CD4-positive, alpha-beta memory T cell (primary cell): ENCODE data around the gene TMEM259. TPM values are rescaled to one million over a fixed set of nuclear protein-coding genes. Genes with fewer than 3 reads are reported as not detected.
A peak's percentile ranks its signal among the peaks of the same experiment; 100 is the strongest.
"Not testable (repeated sequence)": the region's sequence is repeated elsewhere in the genome, so short reads cannot be mapped to it uniquely, and the experiment has no call there.

ENCODE experiments used
- CTCF ChIA-PET: fragments of 350-600 bp; sonication (Branson Sonifier 250); formaldehyde crosslinking; loops from one replicate; lab custom pipeline; 2021; ENCODE audit warnings: inconsistent platforms; ENCODE audit not compliant: partially characterized antibody; lab: Charles Lee
- POLR2A ChIA-PET: fragments of 350-600 bp; sonication (Branson Sonifier 250); formaldehyde crosslinking; loops from one replicate; lab custom pipeline; 2021; ENCODE audit not compliant: partially characterized antibody; lab: Charles Lee
- DNase-seq, 5 donors: peaks; one replicate each; pipeline versions ENCODE4 v3.0.0 to v3.0.0-alpha.2; 2020 to 2022; ENCODE audit warnings: mixed read lengths in 1 of 5
- H3K27ac ChIP-seq: one replicate; pipeline ENCODE4 v1.7.0; 2013; ENCODE audit warnings: low read depth, low read length
- H3K27me3 ChIP-seq: 2 replicates; pipeline ENCODE4 v1.7.0; 2013; ENCODE audit warnings: mild to moderate bottlenecking, low read length, moderate library complexity; ENCODE audit not compliant: insufficient read depth
- H3K36me3 ChIP-seq: 2 replicates; pipeline ENCODE4 v1.7.0; 2013; ENCODE audit warnings: mild to moderate bottlenecking, low read length, moderate library complexity; ENCODE audit not compliant: insufficient read depth
- H3K4me1 ChIP-seq: 2 replicates; pipeline ENCODE4 v1.7.0; 2013; ENCODE audit warnings: mild to moderate bottlenecking, low read length, moderate library complexity; ENCODE audit not compliant: insufficient read depth
- H3K4me3 ChIP-seq, 2 donors: one replicate each; pipeline ENCODE4 v1.7.0; 2013; ENCODE audit warnings: low read length in 2 of 2, mild to moderate bottlenecking in 1 of 2
- H3K9me3 ChIP-seq, 2 donors: one replicate each; pipeline ENCODE4 v1.7.0; 2013; ENCODE audit warnings: low read length in 2 of 2, control low read depth in 1 of 2; ENCODE audit not compliant: control insufficient read depth in 1 of 2
- H3K27ac Mint-ChIP-seq, 7 donors: one replicate each; pipeline ENCODE4 v1.8.0; 2020 to 2021; ENCODE audit warnings: mixed read lengths in 7 of 7, mild to moderate bottlenecking in 6 of 7, inconsistent platforms in 3 of 7, moderate library complexity in 3 of 7
- H3K27me3 Mint-ChIP-seq, 2 donors: one replicate each; pipeline ENCODE4 v1.8.0; 2020 to 2021; ENCODE audit warnings: mixed read lengths in 2 of 2
- H3K36me3 Mint-ChIP-seq, 2 donors: one replicate each; pipeline ENCODE4 v1.8.0; 2020 to 2021; ENCODE audit warnings: mixed read lengths in 2 of 2, inconsistent platforms in 1 of 2, mild to moderate bottlenecking in 1 of 2
- H3K4me1 Mint-ChIP-seq, 4 donors: one replicate each; pipeline ENCODE4 v1.8.0; 2020 to 2021; ENCODE audit warnings: mixed read lengths in 4 of 4, mild to moderate bottlenecking in 1 of 4
- H3K4me3 Mint-ChIP-seq, 8 donors: one replicate each; pipeline ENCODE4 v1.8.0; 2020 to 2021; ENCODE audit warnings: mixed read lengths in 8 of 8, mild to moderate bottlenecking in 7 of 8, moderate library complexity in 6 of 8, inconsistent platforms in 3 of 8
- H3K9me3 Mint-ChIP-seq, 8 donors: one replicate each; pipeline ENCODE4 v1.8.0; 2020 to 2021; ENCODE audit warnings: mixed read lengths in 8 of 8, mild to moderate bottlenecking in 5 of 8, inconsistent platforms in 3 of 8, moderate library complexity in 1 of 8
- intact Hi-C: fragments of 100-400 bp; cut with micrococcal nuclease; formaldehyde crosslinking; loops from one replicate; pipeline ENCODE4 v1.15.1; 2023
- polyA plus RNA-seq, 2 donors: library from polyadenylated mRNA; unstranded; fragments of 300-500 nt; fragmentation: Illumina TruSeq; gene quantifications; one replicate each; pipeline ENCODE4 v1.2.3, GENCODE V29; 2021
- total RNA-seq, 2 experiments: library from RNA; stranded (reverse); gene quantifications; one replicate each; pipeline ENCODE4 v1.2.3, GENCODE V29; 2021

The TMEM259 gene
- total and polyA plus RNA-seq, 4 experiments from 2014 or later = 40.5 to 329 (median 196) TPM

- H3K4me1 ChIP-seq = peaks cover 31% of the 10 kb centered on the region
- DNase-seq, H3K9me3 Mint-ChIP-seq, H3K36me3 ChIP-seq, H3K27ac ChIP-seq, H3K27me3 ChIP-seq, intact Hi-C loops, H3K4me3 ChIP-seq, H3K27me3 Mint-ChIP-seq, H3K9me3 ChIP-seq: not testable (repeated sequence)
- Mint-ChIP-seq H3K36me3 (peaks cover 0 to 20% of the 10 kb centered on the region in 2 donors), H3K4me1 (peaks cover 8 to 32% (median 20%) of the 10 kb centered on the region in 4 donors), H3K27ac (peak overlapping the region in 4 of 7 donors; percentile 2 to 83 (median 60)), H3K4me3 (peak overlapping the region in 4 of 8 donors; percentile 23 to 75 (median 52))
- CTCF ChIA-PET = interaction anchor here (1.1 to 1.5 kb wide), 4 partner anchors 40 to 220 kb away, joined by 3 to 10 read pairs (median 4); no protein-coding TSS in a partner anchor
- POLR2A ChIA-PET = interaction anchor here (1.1 to 21.2 kb wide), 7 partner anchors 14 to 244 kb away, joined by 3 to 1029 read pairs (median 6); partner anchors contain the start of genes ABCA7, ARHGAP45, ATP5F1D and CIRBP
Measured at GRCh38 chr19:1025080-1025479, 4.2 kb upstream of the TMEM259 start.

GRCh38 chr19:1023883-1024188, 2.9 kb upstream of the TMEM259 start:
- H3K27me3 ChIP-seq, H3K27ac ChIP-seq, H3K9me3 Mint-ChIP-seq, intact Hi-C loops, H3K4me3 ChIP-seq, H3K36me3 ChIP-seq, DNase-seq, H3K27me3 Mint-ChIP-seq, H3K9me3 ChIP-seq: not testable (repeated sequence)
- peak overlapping the region in 1 of 8 donors; percentile 49 for H3K4me3 Mint-ChIP-seq
- H3K4me1 Mint-ChIP-seq = peaks cover 6 to 35% (median 23%) of the 10 kb centered on the region in 4 donors
- H3K27ac Mint-ChIP-seq = peak overlapping the region in 1 of 7 donors; percentile 100
- POLR2A ChIA-PET = interaction anchor here (1.9 to 21.2 kb wide), 4 partner anchors 16 to 245 kb away, joined by 5 to 1029 read pairs (median 284); partner anchors contain the start of genes ABCA7, ARHGAP45 and CIRBP
- peaks cover 0 to 23% of the 10 kb centered on the region in 2 donors for H3K36me3 Mint-ChIP-seq
- CTCF ChIA-PET = interaction anchor here (1.3 kb wide), 2 partner anchors 12 to 14 kb away, joined by 4 read pairs; no protein-coding TSS in a partner anchor
- H3K4me1 ChIP-seq = peaks cover 30% of the 10 kb centered on the region

GRCh38 chr19:1019980-1020867, 699 bp downstream of the TMEM259 start:
- no peaks in the 10 kb centered on the region for H3K9me3 ChIP-seq
- Mint-ChIP-seq H3K36me3 (peaks cover 0 to 18% of the 10 kb centered on the region in 2 donors), H3K9me3 (peaks cover 0 to 9% (median 0%) of the 10 kb centered on the region in 8 donors), H3K27me3 (peaks cover 0 to 6% of the 10 kb centered on the region in 2 donors), H3K4me3 (peak overlapping the region; percentile 85 to 92 (median 89)), H3K4me1 (peaks cover 19 to 61% (median 41%) of the 10 kb centered on the region in 4 donors), H3K27ac (peak overlapping the region; percentile 89 to 100 (median 93))
- intact Hi-C loops = loop anchor here (2.0 kb wide), 3 partner anchors 19 to 57 kb away; partner anchors contain the start of genes ARHGAP45 and GRIN3B
- ChIA-PET CTCF (interaction anchor here (0.6 to 4.5 kb wide), 5 partner anchors 11 to 224 kb away, joined by 3 to 18 read pairs (median 3); partner anchors contain the start of gene WDR18), POLR2A (interaction anchor here (0.5 to 21.2 kb wide), 16 partner anchors 10 to 410 kb away, joined by 3 to 1029 read pairs (median 4); partner anchors contain the start of genes ABCA7, ARHGAP45, CIRBP and CNN2)
- H3K36me3 ChIP-seq = no peaks in the 10 kb centered on the region
- DNase-seq = peak in 3 of 5 donors; percentile 18 to 66 (median 44)
- H3K4me3 ChIP-seq = peak overlapping the region; percentile 66 to 69
- peaks cover 59% of the 10 kb centered on the region for H3K4me1 ChIP-seq
- peak overlapping the region; percentile 95 for H3K27ac ChIP-seq
- H3K27me3 ChIP-seq = no peaks in the 10 kb centered on the region

GRCh38 chr19:1019616-1019961, 1.3 kb downstream of the TMEM259 start:
- H3K4me3 Mint-ChIP-seq = peak overlapping the region; percentile 85 to 92 (median 89)
- H3K27ac ChIP-seq = peak overlapping the region; percentile 95
- no peaks in the 10 kb centered on the region for H3K36me3 ChIP-seq
- peaks cover 0 to 6% of the 10 kb centered on the region in 2 donors for H3K27me3 Mint-ChIP-seq
- H3K27me3 ChIP-seq = no peaks in the 10 kb centered on the region
- peaks cover 0 to 18% of the 10 kb centered on the region in 2 donors for H3K36me3 Mint-ChIP-seq
- H3K4me1 ChIP-seq = peaks cover 60% of the 10 kb centered on the region
- peaks cover 18 to 60% (median 39%) of the 10 kb centered on the region in 4 donors for H3K4me1 Mint-ChIP-seq
- intact Hi-C loops = no loop called here
- H3K4me3 ChIP-seq = peak overlapping the region; percentile 66 to 69
- no peak for DNase-seq
- H3K27ac Mint-ChIP-seq = peak overlapping the region; percentile 89 to 100 (median 93)
- ChIA-PET CTCF (interaction anchor here (0.9 to 4.5 kb wide), 4 partner anchors 12 to 225 kb away, joined by 3 to 18 read pairs (median 3); partner anchors contain the start of gene WDR18), POLR2A (interaction anchor here (0.6 to 21.2 kb wide), 14 partner anchors 10 to 249 kb away, joined by 3 to 1029 read pairs (median 5); partner anchors contain the start of genes ABCA7, ARHGAP45, CIRBP and CNN2)
- no peaks in the 10 kb centered on the region for H3K9me3 ChIP-seq
- H3K9me3 Mint-ChIP-seq = peaks cover 0 to 9% (median 0%) of the 10 kb centered on the region in 8 donors

GRCh38 chr19:1018932-1019615, 1.8 kb downstream of the TMEM259 start:
- Histone ChIP-seq H3K4me1 (peaks cover 60% of the 10 kb centered on the region), H3K36me3 (peaks cover 3% of the 10 kb centered on the region), H3K4me3 (peak overlapping the region; percentile 66 to 69), H3K9me3 (no peaks in the 10 kb centered on the region), H3K27me3 (no peaks in the 10 kb centered on the region), H3K27ac (peak overlapping the region; percentile 95)
- DNase-seq = no peak
- H3K27ac Mint-ChIP-seq = peak overlapping the region in 6 of 7 donors; percentile 42 to 100 (median 78)
- H3K9me3 Mint-ChIP-seq = peaks cover 0 to 9% (median 0%) of the 10 kb centered on the region in 8 donors
- ChIA-PET CTCF (interaction anchor here (0.9 to 4.5 kb wide), 4 partner anchors 12 to 225 kb away, joined by 3 to 18 read pairs (median 3); partner anchors contain the start of gene WDR18), POLR2A (interaction anchor here (0.6 to 21.2 kb wide), 18 partner anchors 9 to 250 kb away, joined by 3 to 1029 read pairs (median 4); partner anchors contain the start of genes ABCA7, ARHGAP45, CIRBP and CNN2)
- H3K4me3 Mint-ChIP-seq = peak overlapping the region; percentile 85 to 92 (median 89)
- peaks cover 0 to 6% of the 10 kb centered on the region in 2 donors for H3K27me3 Mint-ChIP-seq
- H3K36me3 Mint-ChIP-seq = peaks cover 0 to 18% of the 10 kb centered on the region in 2 donors
- H3K4me1 Mint-ChIP-seq = peaks cover 19 to 60% (median 39%) of the 10 kb centered on the region in 4 donors
- intact Hi-C loops = no loop called here

GRCh38 chr19:1018393-1018792, 2.5 kb downstream of the TMEM259 start:
- Histone ChIP-seq H3K4me3 (no peak overlapping the region), H3K27me3 (no peaks in the 10 kb centered on the region), H3K9me3 (no peaks in the 10 kb centered on the region), H3K4me1 (peaks cover 60% of the 10 kb centered on the region), H3K36me3 (peaks cover 10% of the 10 kb centered on the region), H3K27ac (peak overlapping the region; percentile 33)
- H3K4me3 Mint-ChIP-seq = peak overlapping the region; percentile 65 to 92 (median 86)
- no peak for DNase-seq
- ChIA-PET CTCF (no interaction called here), POLR2A (interaction anchor here (0.7 to 21.2 kb wide), 8 partner anchors 8 to 250 kb away, joined by 3 to 1029 read pairs (median 6); partner anchors contain the start of genes ABCA7, ARHGAP45, CIRBP and CNN2)
- peaks cover 0 to 9% (median 0%) of the 10 kb centered on the region in 8 donors for H3K9me3 Mint-ChIP-seq
- peaks cover 0 to 6% of the 10 kb centered on the region in 2 donors for H3K27me3 Mint-ChIP-seq
- peaks cover 19 to 60% (median 39%) of the 10 kb centered on the region in 4 donors for H3K4me1 Mint-ChIP-seq
- H3K27ac Mint-ChIP-seq = peak overlapping the region in 4 of 7 donors; percentile 42 to 100 (median 76)
- peaks cover 0 to 18% of the 10 kb centered on the region in 2 donors for H3K36me3 Mint-ChIP-seq
- intact Hi-C loops = no loop called here
